GM21447 (cell line): Measurements from ENCODE around the gene BEND5.

Experiments
- ATAC-seq: cut with Tn5 transposase; IDR thresholded peaks from one replicate; pipeline ENCODE4 v1.9.1; 2021; ENCODE audit not compliant: unreplicated experiment

Gene BEND5

GRCh38 chr1:48684381-48684780, 92.3 kb downstream of the BEND5 start:
- ATAC-seq, result no peak

DNA sequence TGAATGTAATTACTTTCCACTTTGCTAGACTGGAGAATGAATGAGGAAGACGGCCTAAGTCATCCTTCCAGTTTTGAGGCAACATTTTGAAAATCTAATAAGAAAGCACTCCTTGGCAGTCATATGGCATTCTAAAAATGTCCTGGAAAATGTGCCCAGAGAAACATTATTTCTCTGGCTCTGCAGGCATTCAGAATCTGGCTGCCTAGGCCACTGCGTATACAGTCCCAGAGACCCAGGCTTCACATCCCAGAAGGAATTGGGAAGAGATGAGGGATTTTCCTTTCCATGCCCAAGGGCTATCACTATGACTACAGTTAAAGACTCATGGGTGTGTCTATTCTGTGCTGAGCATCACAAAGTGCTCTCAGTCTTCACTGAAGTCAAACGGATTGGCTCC, 92.9 kb downstream of the BEND5 start:
- no peak for ATAC-seq

DNA sequence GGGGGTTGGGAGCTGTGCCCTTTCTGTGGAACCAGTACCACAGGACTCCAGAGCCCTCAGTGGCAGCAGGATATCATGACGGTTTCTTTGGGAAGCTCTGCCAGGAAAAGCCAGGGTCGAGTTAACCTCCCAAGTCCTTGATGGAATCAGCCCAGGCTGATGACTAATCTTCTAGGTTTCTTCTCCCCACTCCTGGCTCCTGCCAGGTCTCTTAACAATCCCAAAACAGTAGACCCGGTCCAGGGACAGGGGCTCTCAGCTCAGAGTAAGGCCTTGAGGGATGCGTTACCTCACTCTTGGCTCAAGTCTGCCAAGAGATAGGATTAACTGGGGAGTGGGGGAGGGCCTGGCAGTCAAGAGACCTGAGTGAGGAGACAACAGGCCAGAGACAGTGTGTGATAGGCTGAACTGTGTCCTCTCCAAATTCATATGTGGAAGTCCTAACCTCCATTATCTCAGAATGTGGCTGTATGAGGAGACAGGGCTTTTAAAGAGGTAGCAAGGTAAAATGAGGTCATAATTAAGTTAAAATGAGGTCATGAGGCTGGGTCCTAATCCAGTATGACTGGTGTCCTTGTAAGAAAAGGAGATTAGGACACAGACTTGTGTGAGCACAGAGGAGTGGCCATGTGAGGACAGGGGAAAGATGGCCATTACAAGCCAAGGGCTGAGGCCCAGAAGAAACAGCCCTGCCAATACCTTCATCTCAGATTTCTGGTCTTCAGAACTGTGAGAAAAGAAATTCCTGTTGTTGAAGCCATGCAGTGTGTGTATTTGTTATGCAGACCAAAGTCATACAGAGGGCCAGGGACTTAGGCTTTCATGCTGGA, 95.0 kb downstream of the BEND5 start:
- no peak for ATAC-seq

DNA sequence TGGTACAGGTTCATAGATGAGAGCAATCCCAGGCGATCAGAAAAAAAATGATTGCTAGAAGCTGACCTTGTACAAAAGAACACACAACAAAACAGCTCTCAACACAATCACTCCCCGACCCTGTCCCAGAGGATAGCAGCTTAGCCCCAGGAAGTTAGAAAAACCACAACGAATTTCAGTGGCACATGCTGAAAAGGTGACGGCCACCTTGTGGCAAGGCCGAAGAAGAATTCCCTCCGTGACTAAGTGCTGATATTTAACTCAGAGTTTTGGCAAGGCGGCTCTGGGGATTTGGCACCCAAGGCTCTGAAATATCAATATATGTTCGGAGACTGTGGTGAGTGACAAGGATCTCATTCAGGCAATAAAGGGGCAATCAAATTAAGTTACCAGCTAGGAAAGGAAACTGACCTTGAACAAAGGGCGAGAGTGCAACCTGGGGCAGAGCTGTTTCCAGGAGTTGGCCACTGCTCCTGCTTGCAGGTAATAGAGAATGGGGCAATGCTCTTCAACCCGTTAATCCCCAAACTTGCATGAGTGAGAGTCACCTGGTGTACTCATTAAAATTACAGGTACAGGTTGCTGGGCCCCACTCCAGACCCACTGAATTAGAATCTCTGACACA, 96.2 kb downstream of the BEND5 start:
- no peak for ATAC-seq

- no peak for ATAC-seq
These were observed 96.8 kb downstream of the BEND5 start for GRCh38 chr1:48679859-48680258.

GRCh38 chr1:48678710-48679505, 97.8 kb downstream of the BEND5 start:
- peak; percentile 57 for ATAC-seq
